Frontal cortex (tissue), 4 donors: ENCODE data around the gene ALG1L2. TPM values are rescaled to one million over a fixed set of nuclear protein-coding genes. Genes with fewer than 3 reads are reported as not detected.
"Not testable (repeated sequence)": the region's sequence is repeated elsewhere in the genome, so short reads cannot be mapped to it uniquely, and the experiment has no call there.

Experiments used
- DNase-seq, 2 donors: peaks; one replicate each; pipeline ENCODE4 v3.0.0; 2012; ENCODE audit warnings: low spot score in 2 of 2
- FAIRE-seq: peaks from 2 replicates; lab custom pipeline; 2012; peaks lifted over from hg19 to GRCh38; lab: Jason Lieb, UNC
- total RNA-seq: library from RNA; depleted of rRNA; stranded (reverse); fragments of >200 nt; gene quantifications from one replicate; pipeline ENCODE4 v1.2.3, GENCODE V29; 2014
- donor health status: control.
- donor health status: control.
- donor health status: control.

ALG1L2 gene
- total RNA-seq, 1 donor from 2014 or later: not detected

- not testable (repeated sequence) for FAIRE-seq, DNase-seq
Observed at GRCh38 chr3:130115400-130115799, 33.8 kb downstream of the ALG1L2 start.

- FAIRE-seq: no peak
- no peak for DNase-seq
Observed at GRCh38 chr3:130117933-130118332, 36.3 kb downstream of the ALG1L2 start.

GRCh38 chr3:130119824-130120223 is 38.2 kb downstream of the ALG1L2 start:
- DNase-seq: not testable (repeated sequence)

GRCh38 chr3:130120291-130120690 is 38.7 kb downstream of the ALG1L2 start:
- not testable (repeated sequence) for DNase-seq, FAIRE-seq

More at GRCh38 chr3:130119824-130120223, 38.2 kb downstream of the ALG1L2 start:
- not testable (repeated sequence) for FAIRE-seq

GRCh38 chr3:130122891-130123775 is 41.5 kb downstream of the ALG1L2 start:
- not testable (repeated sequence) for FAIRE-seq, DNase-seq

- not testable (repeated sequence) for FAIRE-seq
Observed at GRCh38 chr3:130125406-130125805, 43.8 kb downstream of the ALG1L2 start.

GRCh38 chr3:130136337-130136736 is 54.7 kb downstream of the ALG1L2 start:
- not testable (repeated sequence) for FAIRE-seq, DNase-seq

More at GRCh38 chr3:130125406-130125805, 43.8 kb downstream of the ALG1L2 start:
- not testable (repeated sequence) for DNase-seq

GRCh38 chr3:130137685-130138084 is 56.1 kb downstream of the ALG1L2 start:
- not testable (repeated sequence) for DNase-seq, FAIRE-seq

GRCh38 chr3:130138992-130139391 is 57.4 kb downstream of the ALG1L2 start:
- DNase-seq, FAIRE-seq: not testable (repeated sequence)

- not testable (repeated sequence) for FAIRE-seq, DNase-seq
Observed at GRCh38 chr3:130140756-130141155, 59.1 kb downstream of the ALG1L2 start.

- DNase-seq, FAIRE-seq: not testable (repeated sequence)
Observed at GRCh38 chr3:130143648-130144327, 62.2 kb downstream of the ALG1L2 start.

GRCh38 chr3:130144328-130144650 is 62.7 kb downstream of the ALG1L2 start:
- not testable (repeated sequence) for FAIRE-seq, DNase-seq

GRCh38 chr3:130145456-130145855 is 63.8 kb downstream of the ALG1L2 start:
- not testable (repeated sequence) for FAIRE-seq, DNase-seq

- DNase-seq, FAIRE-seq: not testable (repeated sequence)
Observed at GRCh38 chr3:130146465-130146864, 64.8 kb downstream of the ALG1L2 start.

Other genes with a start within 250 kb of the ALG1L2 start
- 68.5 TPM for gene TMCC1, start 188.1 kb upstream of the ALG1L2 start, total RNA-seq
- gene TRH, start 107.1 kb upstream of the ALG1L2 start, total RNA-seq: 4.1 TPM